GM18526 (cell line): ENCODE measurements around the gene PLB1.

Experiments used
- POLR2A ChIP-seq: IDR thresholded peaks from 3 replicates; pipeline ENCODE4 v1.6.1; 2011; ENCODE audit not compliant: insufficient read length; ENCODE audit errors: extremely low read depth

The PLB1 gene

GRCh38 chr2:28480403-28481049 is 15.3 kb upstream of the PLB1 start:
- no peak for TF ChIP-seq POLR2A

DNA sequence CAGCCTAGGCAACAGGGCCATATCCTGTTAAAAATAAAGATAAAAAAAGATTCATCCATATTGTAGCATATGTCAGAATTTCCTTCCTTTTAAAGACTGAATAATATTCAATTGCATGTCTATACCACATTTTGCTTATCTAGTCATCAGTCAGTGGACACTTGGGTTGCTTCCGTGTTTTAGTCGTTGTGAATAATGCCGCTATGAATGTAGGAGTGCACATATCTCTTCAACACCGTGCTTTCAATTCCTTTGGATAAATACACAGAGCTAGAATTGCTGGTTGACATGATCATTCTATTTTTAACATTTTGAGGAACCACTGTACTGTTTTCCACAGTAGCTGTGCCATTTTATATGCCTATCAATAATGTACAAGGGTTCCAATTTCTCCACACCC is 14.0 kb upstream of the PLB1 start:
- TF ChIP-seq POLR2A, result no peak

DNA sequence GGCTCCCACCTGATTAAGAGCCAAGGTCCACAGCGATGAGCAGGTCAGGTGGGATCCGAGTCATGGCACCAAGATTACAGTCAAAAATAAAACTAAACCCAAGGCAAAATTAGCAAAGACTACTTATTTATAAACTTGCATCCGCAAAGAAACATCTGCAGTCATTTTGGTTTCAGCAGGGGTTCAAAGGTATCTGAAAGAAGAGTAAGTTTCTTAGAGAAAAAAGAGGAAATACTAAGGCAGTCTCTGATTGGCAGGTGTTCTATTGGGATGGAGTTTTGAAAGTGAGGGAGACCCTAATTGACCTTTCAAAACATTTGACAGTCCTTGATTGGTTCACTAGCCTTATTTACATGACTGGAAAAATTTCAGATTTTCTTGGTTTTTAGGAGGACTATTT is 11.0 kb upstream of the PLB1 start:
- TF ChIP-seq POLR2A, result no peak

- no peak for TF ChIP-seq POLR2A
Measured at GRCh38 chr2:28486526-28486925, 9.3 kb upstream of the PLB1 start.

DNA sequence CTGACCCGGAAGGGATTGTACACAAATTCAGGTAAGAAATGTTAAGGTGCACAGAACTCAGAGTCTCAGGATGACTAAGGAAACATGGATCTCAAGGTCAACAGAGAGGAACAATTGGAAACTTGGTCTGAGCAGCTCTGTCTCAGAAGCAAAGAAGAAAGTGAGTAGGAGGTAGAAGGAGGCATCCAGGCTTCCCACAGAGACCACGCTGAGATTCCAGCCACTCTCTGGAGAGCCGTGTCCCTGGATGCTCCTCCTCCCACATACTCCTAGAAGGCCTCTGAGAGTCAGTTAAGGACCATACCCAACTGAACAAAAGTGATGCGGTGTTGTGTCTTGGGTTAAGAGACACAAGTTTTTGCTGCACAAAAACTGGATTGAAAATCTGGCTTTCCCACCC is 8.6 kb upstream of the PLB1 start:
- no peak for TF ChIP-seq POLR2A

DNA sequence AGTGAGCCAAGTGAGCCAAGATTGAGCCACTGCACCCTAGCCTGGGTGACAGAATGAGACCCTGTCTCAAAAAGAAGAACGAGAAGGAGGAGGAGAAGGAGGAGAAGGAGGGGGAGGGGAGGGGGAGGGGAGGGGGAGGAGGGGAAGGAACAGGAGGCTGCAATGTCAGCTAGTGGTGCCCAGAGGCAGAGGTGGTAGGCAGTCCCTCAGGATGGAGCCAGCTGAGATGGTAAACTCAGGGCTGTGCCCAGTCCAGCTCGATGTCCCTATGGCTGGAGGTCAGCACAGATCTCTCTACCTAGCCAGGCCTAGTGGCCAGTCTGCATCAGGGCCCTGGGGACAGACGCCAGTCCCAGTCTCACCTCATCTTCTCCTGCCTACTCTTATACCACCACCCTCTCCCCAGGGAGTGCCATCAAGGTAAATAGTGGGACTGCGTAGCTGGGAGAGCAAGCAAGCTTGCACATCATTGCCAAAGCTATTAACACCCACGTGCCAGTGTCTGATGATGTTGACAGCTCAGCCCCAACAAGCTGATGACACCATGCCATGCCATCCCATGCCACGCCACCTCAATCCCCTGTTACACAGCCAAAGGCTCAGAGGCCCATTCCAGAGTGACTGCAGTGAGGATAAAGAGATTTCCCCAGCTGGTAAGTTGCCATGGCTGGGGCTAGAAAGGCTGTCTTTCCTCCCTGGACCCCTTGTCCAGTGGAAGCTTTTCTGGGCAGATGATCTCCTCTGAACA is 7.6 kb upstream of the PLB1 start:
- TF ChIP-seq POLR2A, result no peak

DNA sequence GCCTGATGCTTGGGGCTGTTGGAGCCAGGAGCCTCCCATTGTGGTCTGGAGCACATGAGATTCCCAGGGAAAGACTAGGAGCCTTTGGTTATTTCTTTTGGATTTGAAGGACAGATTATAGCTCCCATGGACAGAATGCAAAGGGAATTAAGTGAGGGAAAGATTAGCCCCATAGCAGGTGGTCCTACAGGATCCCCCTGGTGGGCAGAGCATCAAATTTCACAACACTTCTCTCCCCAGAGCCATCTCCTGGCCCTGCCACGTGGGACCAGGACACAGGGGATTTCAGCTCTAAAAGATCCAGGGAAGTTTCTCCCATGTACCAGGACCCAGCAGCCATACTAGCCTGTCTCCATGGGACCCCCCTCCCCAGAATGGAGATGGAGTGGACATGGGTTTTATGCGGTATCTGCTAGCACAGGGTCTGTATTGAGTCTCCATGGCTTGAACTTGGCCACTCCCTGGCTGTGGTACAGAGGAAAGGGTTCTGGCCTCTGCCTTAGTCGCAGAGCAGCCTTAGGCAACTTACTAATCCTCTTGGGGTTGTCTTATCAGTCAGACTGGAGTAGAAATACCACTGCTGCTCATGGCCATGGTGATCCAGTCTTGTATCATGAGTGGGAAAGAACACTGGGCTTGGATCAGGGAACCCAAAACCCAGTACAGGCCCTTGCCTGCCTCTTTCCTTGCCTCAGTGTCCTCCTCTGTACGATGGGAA is 6.8 kb upstream of the PLB1 start:
- TF ChIP-seq POLR2A, result no peak

DNA sequence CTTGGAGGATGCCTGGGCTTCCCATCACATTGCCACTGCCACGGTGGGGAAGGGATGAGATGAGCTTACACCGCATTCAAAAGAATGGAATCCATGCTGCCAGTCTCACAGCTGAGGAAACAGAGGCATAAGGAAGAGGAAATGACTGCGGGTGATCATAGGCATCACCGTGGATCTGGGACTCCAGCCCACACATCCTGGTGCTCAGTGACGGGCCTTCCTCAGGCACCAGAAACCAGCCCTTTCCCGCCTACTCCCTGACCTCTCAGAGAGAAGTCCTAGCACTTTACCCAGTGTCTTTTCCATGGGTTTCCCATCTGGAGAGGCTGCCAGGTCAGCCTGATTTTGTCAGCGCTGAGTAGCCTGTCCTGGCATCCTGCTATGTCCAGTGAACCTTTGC is 5.3 kb upstream of the PLB1 start:
- TF ChIP-seq POLR2A, result no peak

DNA sequence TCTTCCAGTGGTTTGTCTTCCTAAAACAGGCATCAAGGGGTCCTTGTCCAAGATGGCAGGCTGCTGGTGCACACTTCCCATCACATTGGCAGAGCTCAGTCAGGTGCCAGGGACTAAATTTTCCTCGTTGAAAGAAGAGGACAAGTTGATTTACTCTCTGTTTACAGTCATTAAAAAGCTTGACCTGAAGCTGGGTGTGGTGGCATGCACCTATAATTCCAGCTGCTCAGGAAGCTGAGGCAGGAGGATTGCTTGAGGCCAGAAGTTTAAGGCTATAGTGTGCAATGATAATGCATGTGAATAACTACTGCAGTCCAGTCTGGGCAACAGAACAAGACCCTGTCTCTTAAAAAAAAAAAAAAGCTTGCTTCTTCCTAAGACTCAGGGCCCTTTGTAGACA is 3.6 kb upstream of the PLB1 start:
- no peak for TF ChIP-seq POLR2A

DNA sequence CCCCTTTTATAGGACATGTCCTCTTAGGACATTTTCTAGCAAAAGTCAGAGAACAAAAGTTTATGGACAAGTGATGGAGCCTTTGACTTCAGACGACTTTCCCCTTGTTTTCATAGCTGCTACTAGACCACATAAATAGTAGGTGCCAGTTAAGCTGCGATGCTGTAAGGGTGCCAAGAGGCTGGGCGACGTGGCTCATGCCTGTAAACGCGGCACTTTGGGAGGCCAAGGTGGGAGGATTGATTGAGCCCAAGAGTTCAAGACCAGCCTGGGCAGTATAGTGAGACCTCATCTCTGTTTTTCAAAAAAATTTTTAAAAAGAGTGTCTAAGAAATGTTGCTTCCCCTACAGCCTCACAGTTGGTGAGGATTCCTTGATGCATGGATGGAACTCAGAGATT is 2.2 kb upstream of the PLB1 start:
- TF ChIP-seq POLR2A, result no peak

DNA sequence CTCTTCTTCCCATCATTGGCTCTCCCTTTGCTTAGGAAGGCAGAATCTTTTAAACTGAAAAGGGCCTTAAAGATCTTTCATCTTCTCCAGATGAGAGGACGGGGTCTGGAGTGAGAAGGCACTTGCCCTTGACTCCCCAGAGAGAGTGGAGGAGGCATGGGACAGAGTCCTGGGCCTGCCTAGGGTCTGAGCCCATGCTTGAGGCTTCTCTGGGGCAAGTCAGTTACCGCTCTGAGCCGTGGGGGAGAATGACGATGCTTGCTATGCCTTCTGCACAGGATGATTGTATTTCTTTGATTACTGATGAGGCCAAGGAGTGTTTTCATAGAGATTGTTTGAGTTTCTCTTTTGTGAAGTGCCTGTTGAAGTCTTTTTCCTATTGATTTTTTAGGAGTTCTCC is 921 bp downstream of the PLB1 start:
- TF ChIP-seq POLR2A, result no peak

GRCh38 chr2:28497206-28497605 is 1.3 kb downstream of the PLB1 start:
- no peak for TF ChIP-seq POLR2A

DNA sequence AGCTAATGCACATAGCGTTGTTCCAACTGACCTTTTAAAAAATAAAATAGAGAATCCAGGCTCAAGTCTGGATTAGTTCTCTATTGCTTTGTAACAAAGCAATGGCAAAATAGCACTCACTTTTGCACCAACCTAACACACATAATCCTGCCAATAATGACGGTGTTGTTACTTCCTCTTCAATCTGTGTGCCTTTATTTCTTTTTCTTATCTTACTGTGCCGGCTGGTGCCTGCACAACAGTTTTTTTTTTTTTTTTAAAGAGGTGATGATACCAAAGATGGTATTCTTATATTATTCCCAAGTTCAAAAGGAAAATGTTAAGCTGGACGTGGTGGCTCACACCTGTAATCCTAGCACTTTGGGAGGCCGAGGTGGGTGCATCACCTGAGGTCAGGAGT is 3.4 kb downstream of the PLB1 start:
- no peak for TF ChIP-seq POLR2A

- no peak for TF ChIP-seq POLR2A
Measured at GRCh38 chr2:28505361-28505760, 9.5 kb downstream of the PLB1 start.

DNA sequence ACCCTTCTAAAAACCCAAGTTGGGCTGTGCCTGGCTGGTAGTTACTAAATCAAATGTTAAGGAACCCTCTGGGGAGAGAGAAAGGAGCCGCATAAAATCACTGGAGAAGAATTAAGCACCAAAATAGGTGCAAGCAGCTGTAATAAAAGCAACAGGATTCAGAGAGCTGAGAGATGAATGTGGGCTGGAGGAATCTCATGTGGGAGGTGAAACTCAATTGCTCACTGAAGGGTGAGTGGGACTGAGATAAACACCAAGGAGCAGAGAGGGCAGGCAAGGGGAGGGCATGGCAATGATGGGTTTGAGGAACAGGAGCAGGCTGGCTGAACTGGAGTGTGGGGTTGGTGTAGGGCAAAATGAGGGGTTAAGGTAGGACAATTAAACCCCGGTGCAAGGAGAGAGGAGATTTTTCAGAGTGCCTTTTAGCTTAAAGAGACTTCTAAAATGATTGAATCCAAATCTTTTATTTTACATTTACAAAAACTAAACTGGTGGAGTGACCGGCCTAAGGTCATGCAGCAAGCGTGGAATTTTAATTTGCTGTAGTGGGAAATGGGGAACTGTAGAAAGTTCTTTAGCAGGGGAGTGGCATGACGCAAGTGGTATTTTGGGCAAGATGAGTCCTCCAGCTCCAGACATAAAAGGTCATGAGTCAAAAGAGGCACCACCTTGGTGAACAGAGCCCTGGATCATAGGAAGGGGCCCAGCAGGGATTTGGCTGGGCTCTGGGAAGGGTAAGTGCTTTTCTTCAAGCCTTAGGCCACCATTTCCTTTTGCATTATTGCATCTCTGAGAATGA is 10.5 kb downstream of the PLB1 start:
- no peak for TF ChIP-seq POLR2A

GRCh38 chr2:28507796-28508764 is 12.2 kb downstream of the PLB1 start:
- TF ChIP-seq POLR2A, result no peak
